Stimulated activated CD4-positive, alpha-beta T cell treated with anti-CD3 and anti-CD28 coated beads, Interleukin-12 subunit alpha, Interleukin-12 subunit beta, amount 100 ng/mL, for 24 hours (primary cell): Measurements from ENCODE around the gene CYP2B6.
"Not testable (repeated sequence)": the region's sequence is repeated elsewhere in the genome, so short reads cannot be mapped to it uniquely, and the experiment has no call there.

Source experiments
- DNase-seq, 2 experiments: peaks; one replicate each; pipeline ENCODE4 v3.0.0-alpha.2; 2020; ENCODE audit warnings: low read depth in 2 of 2

CYP2B6 gene

DNA sequence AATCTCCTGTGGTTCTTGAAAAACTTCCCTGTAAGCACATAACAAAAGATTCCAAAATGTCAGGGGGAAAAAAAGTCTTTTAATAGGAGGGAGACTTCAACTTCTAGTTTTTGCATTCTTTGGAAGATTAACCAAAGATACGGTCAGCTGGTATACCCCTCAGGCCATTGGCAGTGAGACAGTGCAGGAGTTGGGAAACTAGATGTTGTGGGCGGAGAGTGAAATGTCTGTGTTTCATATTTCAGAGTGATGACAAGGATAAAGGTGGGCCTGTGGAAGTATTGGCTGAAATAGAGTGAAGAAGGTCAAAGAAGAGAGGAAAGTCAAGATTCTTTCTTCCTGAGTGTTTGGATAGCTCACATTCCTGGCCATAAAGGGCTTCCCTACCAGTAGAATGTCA is 40.8 kb downstream of the CYP2B6 start:
- no peak for DNase-seq

DNA sequence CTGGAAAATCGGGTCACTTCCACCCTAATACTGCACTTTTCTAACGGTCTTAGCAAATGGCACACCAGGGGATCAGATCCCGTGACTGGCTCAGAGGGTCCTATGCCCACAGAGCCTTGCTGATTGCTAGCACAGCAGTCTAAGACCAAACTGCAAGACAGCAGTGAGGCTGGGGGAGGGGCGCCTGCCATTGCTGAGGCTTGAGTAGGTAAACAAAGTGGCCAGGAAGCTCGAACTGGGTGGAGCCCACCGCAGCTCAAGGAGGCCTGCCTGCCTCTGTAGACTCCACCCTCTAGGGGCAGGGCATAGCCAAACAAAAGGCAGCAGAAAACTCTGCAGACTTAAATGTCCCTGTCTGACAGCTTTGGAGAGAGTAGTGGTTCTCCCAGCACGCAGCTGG is 42.2 kb downstream of the CYP2B6 start:
- not testable (repeated sequence) for DNase-seq

- DNase-seq = no peak
These were observed 48.7 kb downstream of the CYP2B6 start for GRCh38 chr19:41039806-41040205.

DNA sequence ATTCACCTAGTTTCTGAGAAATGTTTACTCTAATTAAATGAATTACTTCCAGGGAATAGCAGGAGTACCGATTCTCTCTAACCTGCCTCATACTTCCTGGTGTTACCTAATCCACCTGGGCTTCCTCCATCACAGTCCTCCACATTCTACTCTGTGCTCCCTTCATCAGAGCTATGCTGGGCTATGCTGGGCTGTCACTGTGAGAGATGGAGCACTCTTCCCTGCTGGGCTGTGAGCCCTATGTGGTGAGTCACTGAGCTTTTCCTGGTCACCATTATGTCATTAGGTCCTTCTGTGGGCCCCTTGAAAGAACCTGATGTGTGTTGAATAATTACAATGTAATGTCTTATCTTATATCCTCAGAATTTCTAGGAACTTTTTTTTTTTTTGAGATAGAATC is 54.0 kb downstream of the CYP2B6 start:
- DNase-seq = not testable (repeated sequence)

DNA sequence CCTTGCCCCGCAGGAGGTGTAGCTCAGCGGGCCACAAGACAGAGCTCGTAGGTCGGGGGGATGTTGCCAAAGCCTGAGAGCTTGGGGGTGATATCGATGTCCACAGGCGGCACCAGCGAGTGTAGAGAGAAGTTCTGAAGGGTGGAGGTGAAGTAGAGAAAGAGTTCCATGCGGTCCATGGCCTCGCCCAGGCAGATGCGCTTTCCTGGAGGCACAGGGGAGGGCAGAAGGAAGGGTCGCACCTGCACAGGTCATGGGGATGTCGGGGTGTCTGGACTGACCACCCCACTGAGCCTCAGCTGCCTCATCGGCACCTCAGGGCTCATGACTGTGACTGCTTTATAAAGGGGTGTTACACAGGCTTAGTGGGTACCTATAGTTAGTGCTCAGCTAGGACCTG is 59.3 kb downstream of the CYP2B6 start:
- DNase-seq = no peak

GRCh38 chr19:41052162-41052561 is 61.1 kb downstream of the CYP2B6 start:
- DNase-seq = not testable (repeated sequence)

- not testable (repeated sequence) for DNase-seq
These were observed 62.2 kb downstream of the CYP2B6 start for GRCh38 chr19:41053331-41053730.

- DNase-seq = no peak
These were observed 74.0 kb downstream of the CYP2B6 start for GRCh38 chr19:41064974-41065569.
